Brain pericyte (primary cell): ENCODE data around the gene BDNF.
"Not testable (repeated sequence)": the region's sequence is repeated elsewhere in the genome, so short reads cannot be mapped to it uniquely, and the experiment has no call there.

Experiments used
- DNase-seq: peaks from one replicate; pipeline ENCODE4 v3.0.0-alpha.2; 2012; ENCODE audit warnings: low read depth, low spot score

Gene BDNF

GRCh38 chr11:27665508-27666101 lies 34.6 kb downstream of the BDNF start:
- DNase-seq, result not testable (repeated sequence)

- no peak for DNase-seq
These were observed 36.9 kb downstream of the BDNF start for GRCh38 chr11:27663326-27663725.

GRCh38 chr11:27660171-27660570 lies 40.1 kb downstream of the BDNF start:
- no peak for DNase-seq

DNA sequence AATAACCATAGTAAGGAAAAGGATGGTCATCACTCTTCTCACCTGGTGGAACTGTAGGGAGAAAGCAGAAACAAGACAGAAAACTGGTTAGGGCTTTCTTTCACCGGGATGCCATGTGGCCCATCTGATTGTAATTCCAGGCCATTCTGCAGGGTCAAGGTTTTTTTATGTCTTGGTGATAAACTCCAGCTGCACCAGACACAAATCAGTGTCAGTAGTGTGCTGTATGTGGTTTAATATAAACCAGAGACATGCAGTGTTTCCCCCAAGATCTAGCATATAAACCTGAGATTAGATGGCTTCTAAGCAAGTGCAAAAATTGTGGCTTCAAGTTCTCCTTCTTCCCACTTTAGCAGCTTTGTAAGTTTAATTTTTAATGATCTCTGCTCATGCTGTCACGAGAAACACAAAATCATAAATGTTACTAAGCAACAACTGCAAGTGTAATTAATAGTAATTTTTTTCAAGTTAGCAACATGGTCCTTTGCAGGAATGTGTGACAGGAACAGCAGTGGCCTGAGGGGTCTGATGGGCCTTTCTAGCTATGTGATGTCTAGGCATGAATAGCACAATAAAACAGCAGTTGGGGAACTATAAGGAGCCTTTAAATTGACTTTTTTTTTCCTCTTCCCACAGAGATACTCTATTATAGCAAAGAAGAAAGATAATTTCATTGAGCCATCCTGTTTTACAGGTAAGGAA lies 41.6 kb downstream of the BDNF start:
- DNase-seq, result no peak

DNA sequence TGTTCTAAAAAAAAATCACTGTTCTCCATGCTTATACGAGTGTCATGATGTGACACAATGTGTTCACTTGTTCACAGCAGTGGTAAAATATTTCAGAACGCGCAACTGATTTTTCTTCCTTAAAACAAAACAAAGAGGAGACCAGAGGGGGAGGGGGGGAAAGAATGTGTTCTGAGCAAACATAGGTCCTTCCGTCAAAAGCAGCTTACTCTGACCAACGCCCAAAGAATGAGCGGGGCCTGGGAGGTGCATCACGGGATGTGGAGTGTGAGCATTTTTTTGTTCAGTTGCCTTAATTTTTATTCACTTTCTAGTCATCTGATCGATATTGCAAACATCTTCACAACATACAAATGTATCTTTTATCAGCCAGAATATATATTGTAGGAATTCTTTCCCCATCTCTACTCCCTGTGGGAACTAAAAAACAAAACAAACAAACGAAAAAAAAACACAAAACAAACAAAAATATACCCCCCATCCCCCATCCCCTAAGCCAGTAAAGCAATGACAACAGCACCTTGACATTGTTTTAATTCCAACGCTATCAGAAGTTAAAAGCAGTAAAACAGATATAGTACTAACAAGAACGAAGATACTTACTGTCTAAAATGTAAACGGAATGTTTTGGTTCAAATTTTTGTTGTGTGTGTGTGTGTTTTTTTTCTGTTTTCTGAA lies 43.3 kb downstream of the BDNF start:
- DNase-seq, result no peak

DNA sequence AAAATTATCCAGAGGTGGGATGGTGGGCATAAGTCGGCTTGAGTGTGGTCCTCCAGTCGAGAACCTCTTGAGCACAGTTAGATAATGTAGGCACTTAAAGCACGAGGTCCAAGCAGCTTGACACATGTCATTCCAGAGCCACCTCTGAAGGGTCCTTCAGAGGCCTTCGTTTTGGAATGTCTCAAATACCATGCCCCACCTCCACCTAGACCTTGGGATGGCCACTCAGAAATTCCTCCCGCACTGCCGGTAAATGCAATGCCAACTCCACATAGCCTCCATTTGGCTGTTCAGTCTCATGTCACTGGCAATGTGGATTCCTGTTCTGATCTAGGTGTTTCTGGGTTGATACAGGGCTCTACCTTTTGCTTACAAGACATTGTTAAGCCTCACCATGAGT lies 43.9 kb downstream of the BDNF start:
- DNase-seq, result no peak

DNA sequence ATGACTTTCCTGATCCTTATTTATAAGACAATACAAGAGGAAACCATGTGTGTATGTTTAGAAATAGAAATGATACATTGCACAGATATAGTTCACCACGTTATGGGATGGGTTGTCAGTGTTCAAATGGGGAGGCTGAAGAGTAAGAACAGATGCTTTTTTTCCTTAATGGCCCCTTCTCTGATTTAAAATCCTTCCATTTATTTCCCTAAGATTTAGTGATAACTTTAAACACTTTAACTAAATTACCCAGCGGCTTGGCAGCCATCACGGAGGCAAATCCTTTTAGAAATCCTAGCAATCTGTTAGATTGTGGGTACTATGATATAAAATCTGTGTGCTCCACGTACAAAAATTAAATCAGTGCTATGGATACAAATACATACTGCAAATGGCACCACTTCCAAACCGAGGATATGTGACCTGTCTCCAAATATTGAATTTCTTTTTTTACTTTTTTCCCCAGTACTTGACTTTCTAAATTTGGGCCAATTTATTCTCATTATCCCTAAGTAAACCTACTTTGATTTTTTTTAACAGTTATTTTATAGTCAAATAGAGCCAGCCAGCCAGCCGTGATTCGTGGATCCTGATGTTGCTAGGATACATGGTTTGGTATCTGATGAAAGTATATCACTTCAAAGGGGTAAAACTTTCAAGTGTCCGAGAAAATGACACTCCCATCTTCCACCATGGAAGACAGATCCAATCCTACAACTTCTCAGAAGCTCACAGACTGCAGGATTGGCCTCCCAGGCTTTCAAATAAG lies 46.1 kb downstream of the BDNF start:
- no peak for DNase-seq

- no peak for DNase-seq
These were observed 48.5 kb downstream of the BDNF start for GRCh38 chr11:27651711-27652110.

DNA sequence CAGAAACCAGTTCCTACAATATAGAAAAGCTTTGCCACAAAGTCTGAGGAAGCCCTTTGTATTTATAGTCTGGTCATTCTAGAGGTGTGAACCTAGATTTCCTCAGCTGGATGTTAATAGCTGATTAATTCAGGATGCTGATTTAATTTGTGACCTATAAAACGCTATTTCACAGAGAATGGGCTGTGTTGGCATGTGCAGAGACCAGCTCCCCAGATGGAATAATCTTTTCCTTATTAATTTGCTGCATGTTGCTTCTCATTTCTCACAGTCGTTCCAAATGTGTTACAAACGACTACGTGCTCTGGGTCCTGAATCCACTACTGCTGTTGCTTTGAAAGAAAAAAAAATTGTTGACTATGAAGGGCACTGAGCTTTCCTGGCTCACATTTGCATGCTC lies 49.3 kb downstream of the BDNF start:
- DNase-seq, result no peak

DNA sequence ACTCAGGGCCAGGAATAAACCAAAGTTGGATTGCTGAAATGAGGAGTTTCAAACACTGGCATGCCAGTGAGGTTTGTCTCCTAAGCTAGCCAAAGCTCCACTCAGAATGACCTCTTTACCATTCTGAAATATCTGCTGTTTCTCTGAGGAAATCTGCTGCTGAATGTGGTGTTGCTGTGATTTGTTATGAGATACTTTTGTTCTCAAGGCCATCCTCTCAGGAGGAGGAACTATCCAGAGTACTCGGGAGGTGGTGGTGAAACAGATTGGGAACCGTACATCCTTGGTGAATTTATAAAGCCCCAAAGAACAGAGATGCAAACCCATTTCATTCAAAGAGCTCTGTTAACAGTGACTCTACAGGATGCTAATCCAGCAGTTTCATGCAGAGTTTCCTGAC lies 50.5 kb downstream of the BDNF start:
- no peak for DNase-seq

DNA sequence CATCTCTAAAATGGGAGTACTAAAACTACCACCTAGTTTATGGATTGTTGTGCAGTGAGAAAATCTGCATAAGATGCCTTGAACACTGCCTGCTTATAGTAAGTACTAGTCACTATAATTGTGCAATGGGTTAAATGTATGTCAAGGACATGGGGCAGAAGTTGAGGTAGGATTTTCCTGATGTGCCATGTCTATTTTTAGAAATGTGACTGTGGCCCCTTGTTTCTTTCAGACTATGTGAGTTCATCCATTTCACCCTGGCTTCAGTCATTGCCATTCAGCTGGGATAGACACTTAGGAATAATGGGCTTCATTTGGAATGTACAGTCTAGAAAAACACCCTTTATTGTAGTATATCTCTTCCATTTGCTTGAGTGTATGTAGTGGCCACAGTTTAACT lies 51.4 kb downstream of the BDNF start:
- DNase-seq, result no peak

DNA sequence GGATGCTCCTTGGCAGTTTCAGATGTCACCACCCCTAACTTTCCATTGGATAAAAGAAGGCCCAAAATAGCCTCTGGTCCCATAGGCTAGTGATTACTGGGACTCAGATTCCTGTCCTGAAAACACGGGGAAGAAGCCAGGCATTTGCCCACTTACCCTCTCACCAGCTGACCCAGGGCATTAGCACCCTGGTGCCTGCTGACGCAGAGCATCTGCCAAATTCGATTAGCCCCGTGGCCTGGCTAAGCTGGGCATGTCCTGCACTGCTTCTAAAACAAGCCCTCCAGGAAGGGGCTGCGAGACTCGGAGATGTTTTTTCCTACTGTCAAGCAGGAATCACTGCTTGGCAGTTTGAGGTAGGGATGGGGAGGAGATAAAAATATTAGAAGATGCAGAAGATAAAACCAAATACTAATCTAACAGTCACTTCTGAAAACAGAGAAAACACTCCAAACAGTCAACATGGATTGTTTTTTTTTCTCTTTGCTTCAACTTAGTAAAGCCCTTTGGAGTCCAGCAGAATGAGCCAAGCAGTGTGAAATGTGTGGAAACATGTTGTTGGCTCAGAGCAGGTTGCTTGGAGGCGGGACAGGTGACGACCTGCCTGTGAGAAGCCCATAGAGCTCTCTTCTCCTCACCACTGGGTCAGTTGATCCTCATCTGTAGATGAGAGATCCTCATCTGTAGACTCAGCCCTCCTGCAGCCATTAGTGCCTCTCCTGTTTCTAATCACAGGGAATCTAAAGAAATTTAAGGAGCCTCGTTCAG lies 54.0 kb downstream of the BDNF start:
- no peak for DNase-seq

GRCh38 chr11:27642954-27643353 lies 57.3 kb downstream of the BDNF start:
- no peak for DNase-seq

- no peak for DNase-seq
These were observed 59.3 kb downstream of the BDNF start for GRCh38 chr11:27640954-27641353.

DNA sequence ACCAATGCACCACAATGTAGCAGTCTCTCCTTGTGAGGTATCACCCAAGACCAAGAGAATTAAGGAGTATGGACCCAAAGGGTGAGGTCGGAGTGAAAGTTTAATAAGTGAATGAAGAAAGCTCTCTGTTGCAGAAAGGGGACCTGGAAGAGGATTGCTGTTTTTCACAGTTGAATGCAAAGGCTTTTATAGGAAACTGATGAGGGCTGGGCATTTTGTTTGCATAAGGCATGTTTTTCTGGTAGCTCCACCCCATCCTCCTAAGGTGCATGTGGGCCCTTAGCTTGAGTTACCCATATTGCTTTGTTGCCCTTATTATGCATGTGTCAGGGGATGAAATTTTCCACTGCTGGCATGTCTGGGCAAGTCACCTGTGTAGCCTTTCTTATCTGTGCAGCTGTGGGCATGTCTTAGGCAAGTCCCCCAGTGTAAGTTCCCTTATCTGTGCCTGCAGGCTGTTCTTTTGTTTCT lies 64.7 kb downstream of the BDNF start:
- DNase-seq, result no peak

DNA sequence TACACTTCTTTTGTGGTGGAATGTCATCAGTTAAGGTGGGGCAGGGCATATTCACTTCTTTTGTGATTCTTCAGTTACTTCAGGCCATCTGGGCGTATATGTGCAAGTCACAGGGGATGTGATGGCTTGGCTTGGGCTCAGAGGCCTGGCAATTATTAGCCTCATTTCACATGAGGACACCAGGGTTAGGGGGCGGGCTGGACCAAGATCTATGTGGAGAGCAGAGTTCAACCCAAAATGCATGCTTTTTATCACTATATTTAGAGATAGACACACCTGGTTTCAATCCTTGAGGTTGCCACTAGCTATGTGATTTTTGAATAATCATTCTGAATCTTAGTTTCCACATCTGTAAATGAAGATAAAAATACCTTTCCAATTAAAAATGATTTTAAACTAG lies 65.5 kb downstream of the BDNF start:
- DNase-seq, result not testable (repeated sequence)

DNA sequence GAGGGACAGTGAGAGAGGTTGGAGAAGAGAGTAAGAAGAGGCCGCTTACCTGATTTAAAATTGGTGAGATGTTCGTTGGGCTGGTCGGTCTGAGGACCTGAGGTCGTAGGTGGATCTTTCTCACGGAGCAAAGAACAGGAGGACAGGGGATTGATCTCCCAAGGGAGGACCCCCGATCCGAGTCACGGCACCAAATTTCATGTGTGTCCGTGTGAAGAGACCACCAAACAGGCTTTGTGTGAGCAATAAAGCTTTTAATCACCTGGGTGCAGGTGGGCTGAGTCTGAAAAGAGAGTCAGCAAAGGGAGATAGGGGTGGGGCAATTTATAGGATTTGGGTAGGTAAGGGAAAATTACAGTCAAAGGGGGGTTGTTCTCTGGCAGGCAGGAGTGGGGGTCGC lies 66.0 kb downstream of the BDNF start:
- DNase-seq, result not testable (repeated sequence)

- DNase-seq, result not testable (repeated sequence)
These were observed 71.2 kb downstream of the BDNF start for GRCh38 chr11:27629023-27629422.

GRCh38 chr11:27627979-27628378 lies 72.3 kb downstream of the BDNF start:
- DNase-seq, result no peak

- no peak for DNase-seq
These were observed 73.2 kb downstream of the BDNF start for GRCh38 chr11:27626938-27627586.
